Measurements from ENCODE around the gene NR4A2.

DNA sequence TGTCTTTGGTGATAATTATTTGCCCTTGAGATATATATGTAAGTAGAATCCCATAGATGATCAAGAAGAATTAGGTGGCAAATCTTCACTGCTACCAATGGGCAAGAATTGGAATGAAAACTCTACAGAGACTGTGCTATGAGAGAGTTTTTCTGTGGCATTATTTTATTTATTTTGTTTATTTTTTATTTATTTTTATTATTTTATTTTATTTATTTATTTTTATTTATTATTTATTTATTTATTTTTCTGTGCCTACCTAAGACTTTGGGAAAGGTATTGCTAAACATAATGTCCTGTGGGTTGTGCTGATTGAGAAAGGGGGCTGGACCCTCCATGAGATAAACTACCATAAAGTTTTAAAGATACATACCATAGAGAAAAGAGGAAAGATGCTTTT lies 16.6 kb upstream of the NR4A2 start:
- TF ChIP-seq, protein P1, sequence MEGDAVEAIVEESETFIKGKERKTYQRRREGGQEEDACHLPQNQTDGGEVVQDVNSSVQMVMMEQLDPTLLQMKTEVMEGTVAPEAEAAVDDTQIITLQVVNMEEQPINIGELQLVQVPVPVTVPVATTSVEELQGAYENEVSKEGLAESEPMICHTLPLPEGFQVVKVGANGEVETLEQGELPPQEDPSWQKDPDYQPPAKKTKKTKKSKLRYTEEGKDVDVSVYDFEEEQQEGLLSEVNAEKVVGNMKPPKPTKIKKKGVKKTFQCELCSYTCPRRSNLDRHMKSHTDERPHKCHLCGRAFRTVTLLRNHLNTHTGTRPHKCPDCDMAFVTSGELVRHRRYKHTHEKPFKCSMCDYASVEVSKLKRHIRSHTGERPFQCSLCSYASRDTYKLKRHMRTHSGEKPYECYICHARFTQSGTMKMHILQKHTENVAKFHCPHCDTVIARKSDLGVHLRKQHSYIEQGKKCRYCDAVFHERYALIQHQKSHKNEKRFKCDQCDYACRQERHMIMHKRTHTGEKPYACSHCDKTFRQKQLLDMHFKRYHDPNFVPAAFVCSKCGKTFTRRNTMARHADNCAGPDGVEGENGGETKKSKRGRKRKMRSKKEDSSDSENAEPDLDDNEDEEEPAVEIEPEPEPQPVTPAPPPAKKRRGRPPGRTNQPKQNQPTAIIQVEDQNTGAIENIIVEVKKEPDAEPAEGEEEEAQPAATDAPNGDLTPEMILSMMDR (IDR thresholded peaks at IDR 0.05): no peak
- TF ChIP-seq POLR2A (IDR thresholded peaks at IDR 0.05; ENCODE audit: low read depth): no peak

All from esophagus muscularis mucosa (tissue), 3 donors.